ENCODE data around the gene CD300H.
A peak's percentile ranks its signal among the peaks of the same experiment; 100 is the strongest.
"Not testable (repeated sequence)": the region's sequence is repeated elsewhere in the genome, so short reads cannot be mapped to it uniquely, and the experiment has no call there.

The CD300H gene

GRCh38 chr17:74525465-74525725 is 41.9 kb downstream of the CD300H start:
- DNase-seq: no peak

GRCh38 chr17:74524653-74525464 is 42.5 kb downstream of the CD300H start:
- no peak for DNase-seq

GRCh38 chr17:74523308-74523707 is 44.0 kb downstream of the CD300H start:
- DNase-seq: no peak

DNA sequence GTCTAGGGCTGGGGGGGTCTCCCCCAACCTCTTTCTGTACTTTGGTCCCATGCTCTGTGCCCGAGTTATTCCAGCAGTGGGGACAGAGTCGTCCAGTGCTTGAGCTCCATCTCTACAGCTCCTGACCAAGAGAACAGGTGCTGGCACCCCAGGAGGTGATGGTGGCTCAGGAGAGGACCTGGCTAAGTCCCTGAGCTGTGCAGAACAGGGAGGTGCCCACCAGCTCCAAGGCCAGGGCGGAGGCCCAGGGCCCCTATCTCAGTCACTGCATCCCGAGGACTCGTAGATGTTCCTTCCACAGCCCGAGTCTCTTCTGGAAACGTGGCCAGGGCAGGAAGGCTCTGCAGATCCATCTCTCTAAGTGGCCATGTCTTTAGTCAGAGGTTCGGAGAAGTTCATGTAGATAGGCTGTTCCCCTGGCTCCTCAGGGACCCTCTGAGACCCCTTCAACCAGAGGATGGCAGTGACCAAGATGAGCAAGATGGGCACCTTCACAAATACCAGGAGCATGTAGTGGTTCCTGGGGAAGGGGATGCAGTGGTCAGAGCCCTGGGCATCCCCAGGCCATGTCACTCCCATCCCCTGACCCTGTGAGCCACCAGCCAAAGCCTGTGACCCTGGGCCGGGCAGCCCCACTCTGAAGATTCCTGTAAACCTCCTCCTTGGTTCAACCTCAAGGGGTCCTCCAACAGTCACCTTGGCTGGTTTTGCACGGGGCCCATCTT is 44.8 kb downstream of the CD300H start:
- no peak for DNase-seq

- DNase-seq: no peak
These were observed 45.6 kb downstream of the CD300H start for GRCh38 chr17:74521701-74522201.

- DNase-seq: no peak
These were observed 46.4 kb downstream of the CD300H start for GRCh38 chr17:74520790-74521480.

DNA sequence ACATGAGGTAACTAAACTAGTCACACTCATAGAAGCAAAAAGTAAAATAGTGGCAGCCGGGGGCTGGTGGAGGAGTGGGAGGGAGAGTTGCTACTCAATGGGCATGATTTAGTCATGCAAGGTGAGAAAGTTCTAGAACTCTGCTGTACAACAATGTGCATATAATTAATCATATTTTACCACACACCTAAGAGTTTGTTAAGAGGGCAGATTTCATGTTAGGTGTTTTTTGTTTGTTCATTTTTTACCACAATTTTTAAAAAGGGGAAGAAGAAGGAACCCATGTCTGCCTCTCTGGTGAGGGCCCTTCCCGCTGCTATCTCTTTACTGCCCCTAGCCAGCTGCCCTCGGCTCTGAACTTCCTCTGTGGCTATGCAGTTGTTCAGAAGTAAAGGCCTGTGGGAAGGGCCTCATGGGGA is 47.3 kb downstream of the CD300H start:
- no peak for DNase-seq

DNA sequence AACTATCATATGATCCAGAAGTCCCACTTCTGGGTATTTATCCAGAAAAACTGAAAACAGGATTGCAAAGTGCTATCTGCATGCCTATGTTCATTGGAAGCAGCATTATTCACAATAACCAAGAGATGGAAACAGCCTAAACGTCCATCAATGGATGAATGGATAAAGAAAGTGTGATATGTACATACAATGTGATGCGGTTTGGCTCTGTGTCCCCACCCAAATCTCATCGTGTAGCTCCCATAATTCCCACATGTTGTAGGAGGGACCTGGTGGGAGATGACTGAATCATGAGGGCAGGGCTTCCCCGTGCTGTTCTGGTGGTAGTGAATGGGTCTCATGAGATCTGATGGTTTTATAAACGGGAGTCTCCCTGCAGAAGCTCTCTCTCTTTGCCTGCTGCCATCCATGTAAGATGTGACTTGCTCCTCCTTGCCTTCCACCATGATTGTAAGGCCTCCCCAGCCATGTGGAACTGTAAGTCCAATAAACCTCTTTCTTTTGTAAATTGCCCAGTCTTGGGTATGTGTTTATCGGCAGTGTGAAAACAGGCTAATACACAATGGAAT is 48.8 kb downstream of the CD300H start:
- DNase-seq: not testable (repeated sequence)

DNA sequence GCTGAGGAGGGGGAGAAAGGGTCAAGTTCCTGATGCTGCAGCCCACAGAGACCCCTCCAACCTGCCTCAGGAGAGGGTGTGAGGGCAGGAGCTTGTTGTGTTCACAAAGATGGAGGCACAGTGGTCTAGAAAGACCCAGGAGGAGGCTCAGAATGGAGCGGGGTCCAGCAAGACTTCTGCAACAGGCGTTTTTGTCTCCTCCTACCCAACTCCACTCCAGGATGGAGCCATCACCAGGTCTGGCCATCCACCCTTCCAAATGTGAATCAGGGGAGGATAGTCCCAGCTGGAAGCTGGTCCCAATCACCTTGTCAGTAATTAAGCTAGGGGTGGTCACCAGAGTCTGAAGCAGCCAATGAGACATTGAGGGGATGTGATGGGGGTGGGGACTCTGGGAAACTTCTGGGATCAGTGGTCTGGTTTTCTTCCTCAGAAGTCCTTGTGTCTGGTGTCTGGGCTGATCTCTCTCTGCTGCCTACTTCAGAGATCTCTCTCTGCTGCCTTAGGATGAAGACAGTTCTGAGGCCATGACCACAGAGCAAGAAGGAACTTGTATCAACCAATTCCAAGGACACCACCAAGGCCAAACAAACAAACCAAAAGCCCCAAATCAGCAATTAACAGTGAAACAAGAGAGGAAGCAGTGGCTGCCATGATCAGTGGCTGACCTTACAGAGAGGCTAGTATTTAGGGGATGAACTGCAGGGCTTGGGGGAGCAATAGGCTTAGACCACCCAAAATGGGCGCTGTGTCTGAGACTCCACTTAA is 50.6 kb downstream of the CD300H start:
- no peak for DNase-seq

GRCh38 chr17:74515941-74516340 is 51.4 kb downstream of the CD300H start:
- no peak for DNase-seq

- DNase-seq: peak; percentile 100
These were observed 52.5 kb downstream of the CD300H start for GRCh38 chr17:74514632-74515334.

DNA sequence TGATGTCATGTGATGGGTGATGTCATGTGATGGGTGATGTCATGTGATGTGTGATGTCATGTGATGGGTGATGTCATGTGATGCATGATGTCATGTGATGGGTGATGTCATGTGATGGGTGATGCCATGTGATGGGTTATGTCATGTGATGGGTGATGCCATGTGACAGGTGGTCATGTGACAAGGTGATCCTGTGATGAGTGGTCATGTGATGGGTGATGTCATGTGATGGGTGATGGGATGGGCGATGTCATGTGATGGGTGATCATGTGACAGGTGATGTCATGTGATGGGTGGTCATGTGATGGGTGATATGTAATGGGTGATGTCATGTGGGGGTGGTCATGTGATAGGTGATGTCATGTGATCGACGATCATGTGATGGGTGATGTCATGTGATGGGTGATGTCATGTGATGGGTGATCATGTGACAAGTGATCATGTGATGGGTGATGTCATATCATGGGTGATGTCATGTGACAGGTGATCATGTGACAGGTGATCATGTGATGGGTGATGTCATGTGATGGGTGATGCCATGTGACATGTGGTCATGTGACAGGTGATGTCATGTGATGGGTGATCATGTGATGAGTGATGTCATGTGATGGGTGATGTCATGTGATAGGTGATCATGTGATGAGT is 53.2 kb downstream of the CD300H start:
- peak; percentile 100 for DNase-seq

GRCh38 chr17:74512624-74513091 is 54.7 kb downstream of the CD300H start:
- no peak for DNase-seq

DNA sequence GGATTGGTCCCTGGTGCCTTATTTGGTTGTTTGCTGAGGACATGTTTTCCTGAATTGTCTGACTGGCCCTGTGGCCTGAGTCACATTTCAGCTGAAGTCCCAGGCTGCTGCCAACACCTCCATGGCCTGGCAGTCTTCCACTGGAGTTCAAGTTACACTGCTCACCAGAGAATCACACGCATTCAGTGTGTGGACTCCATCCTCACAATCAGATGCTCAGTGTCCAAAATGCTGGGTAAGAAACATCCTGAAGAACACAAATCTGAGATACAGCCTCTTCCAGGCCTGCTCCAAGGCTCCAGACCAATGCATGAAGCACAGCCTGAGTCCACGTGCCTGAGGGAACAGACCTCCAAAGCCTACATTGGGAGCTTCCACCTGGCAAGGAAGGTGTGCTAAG is 55.3 kb downstream of the CD300H start:
- DNase-seq: no peak

All from NCI-H1105 treated with DMSO at 0.1 percent for 48 hours (cell line).